Testis (tissue), 2 donors: ENCODE results near the gene MTIF3.

Source experiments
- POLR2A ChIP-seq: fragments of 450-650 bp; IDR thresholded peaks from one replicate; pipeline ENCODE4 v1.6.1; 2017; ENCODE audit warnings: antibody characterized with exemption, mild to moderate bottlenecking, moderate library complexity
- TF ChIP-seq, protein P1 (sequence below), 3 experiments: fragments of 450-650 bp in 2 of 3; fragments of 200-600 bp in 1 of 3; sonication (generic) in 1 of 3; IDR thresholded peaks; one replicate each; pipeline ENCODE4 v1.5.1; 2016 to 2019; ENCODE audit warnings: antibody characterized with exemption in 3 of 3, mild to moderate bottlenecking in 2 of 3, moderate library complexity in 1 of 3

DNA sequence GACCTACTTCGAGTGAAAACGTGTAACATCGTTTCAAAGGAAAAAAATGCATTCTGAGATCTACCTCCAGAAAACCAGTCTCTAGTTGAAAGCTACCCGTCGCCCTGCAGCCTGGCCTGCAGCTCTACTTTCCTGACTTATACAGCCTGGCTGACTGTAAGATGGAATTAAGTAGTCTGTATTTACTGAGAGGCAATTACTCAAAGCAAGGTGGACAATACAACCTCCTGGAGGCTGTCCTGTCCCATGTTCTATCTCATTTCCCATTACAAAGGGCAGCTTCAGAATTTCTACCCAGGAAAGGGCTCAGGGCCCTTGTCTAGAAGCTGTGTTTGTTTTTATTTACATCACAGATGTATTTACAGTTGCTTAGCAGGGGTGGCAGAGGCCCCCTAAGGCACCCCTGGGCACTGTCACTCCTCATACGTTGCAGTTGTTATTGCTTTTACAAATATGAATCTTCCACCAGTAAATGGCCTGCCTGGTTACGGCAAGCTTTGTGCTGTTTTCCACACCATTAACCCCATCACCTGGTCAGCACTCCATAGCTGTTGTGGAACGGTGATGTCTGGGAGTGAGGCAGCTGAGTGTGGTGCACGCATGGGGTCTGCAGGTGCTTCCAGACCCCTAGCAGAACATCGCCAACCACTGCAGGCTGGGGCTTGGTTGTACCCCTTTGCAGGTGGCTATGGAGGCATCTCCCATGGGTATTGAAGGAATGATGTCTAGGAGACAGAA lies 46.3 kb upstream of the MTIF3 start:
- TF ChIP-seq, protein P1, sequence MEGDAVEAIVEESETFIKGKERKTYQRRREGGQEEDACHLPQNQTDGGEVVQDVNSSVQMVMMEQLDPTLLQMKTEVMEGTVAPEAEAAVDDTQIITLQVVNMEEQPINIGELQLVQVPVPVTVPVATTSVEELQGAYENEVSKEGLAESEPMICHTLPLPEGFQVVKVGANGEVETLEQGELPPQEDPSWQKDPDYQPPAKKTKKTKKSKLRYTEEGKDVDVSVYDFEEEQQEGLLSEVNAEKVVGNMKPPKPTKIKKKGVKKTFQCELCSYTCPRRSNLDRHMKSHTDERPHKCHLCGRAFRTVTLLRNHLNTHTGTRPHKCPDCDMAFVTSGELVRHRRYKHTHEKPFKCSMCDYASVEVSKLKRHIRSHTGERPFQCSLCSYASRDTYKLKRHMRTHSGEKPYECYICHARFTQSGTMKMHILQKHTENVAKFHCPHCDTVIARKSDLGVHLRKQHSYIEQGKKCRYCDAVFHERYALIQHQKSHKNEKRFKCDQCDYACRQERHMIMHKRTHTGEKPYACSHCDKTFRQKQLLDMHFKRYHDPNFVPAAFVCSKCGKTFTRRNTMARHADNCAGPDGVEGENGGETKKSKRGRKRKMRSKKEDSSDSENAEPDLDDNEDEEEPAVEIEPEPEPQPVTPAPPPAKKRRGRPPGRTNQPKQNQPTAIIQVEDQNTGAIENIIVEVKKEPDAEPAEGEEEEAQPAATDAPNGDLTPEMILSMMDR (IDR thresholded peaks at IDR 0.05), result no peak
- no peak for TF ChIP-seq POLR2A
